ENCODE data around the gene PTPRG. TPM values are rescaled to one million over a fixed set of nuclear protein-coding genes. Genes with fewer than 3 reads are reported as not detected.

Gene PTPRG
- total RNA-seq, 1 experiment from 2014 or later = 0.74 TPM

DNA sequence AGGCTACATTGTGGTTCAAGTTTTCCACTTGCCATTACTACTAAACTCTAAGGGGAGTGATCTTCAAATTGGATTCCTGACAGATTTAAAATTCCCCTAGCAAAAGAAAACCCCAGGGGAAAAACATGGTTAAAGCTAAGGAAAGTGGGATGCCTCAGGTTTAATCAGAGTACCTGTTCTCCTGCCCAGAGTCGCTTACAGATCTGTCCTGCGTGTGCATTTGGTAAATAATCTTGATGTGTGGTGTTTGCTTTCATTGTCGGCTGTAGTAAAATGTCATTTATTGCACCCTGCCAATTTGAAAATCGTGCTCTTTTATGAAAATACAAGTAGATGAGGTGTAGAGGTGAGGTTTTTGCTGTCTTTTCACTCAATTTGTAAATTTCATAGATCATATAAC is 323.4 kb downstream of the PTPRG start:
- H3K27me3 ChIP-seq (ENCODE audit: control insufficient read depth, insufficient read depth, low read length) = no peaks in the 10 kb centered on the region
- TF ChIP-seq, protein P1, sequence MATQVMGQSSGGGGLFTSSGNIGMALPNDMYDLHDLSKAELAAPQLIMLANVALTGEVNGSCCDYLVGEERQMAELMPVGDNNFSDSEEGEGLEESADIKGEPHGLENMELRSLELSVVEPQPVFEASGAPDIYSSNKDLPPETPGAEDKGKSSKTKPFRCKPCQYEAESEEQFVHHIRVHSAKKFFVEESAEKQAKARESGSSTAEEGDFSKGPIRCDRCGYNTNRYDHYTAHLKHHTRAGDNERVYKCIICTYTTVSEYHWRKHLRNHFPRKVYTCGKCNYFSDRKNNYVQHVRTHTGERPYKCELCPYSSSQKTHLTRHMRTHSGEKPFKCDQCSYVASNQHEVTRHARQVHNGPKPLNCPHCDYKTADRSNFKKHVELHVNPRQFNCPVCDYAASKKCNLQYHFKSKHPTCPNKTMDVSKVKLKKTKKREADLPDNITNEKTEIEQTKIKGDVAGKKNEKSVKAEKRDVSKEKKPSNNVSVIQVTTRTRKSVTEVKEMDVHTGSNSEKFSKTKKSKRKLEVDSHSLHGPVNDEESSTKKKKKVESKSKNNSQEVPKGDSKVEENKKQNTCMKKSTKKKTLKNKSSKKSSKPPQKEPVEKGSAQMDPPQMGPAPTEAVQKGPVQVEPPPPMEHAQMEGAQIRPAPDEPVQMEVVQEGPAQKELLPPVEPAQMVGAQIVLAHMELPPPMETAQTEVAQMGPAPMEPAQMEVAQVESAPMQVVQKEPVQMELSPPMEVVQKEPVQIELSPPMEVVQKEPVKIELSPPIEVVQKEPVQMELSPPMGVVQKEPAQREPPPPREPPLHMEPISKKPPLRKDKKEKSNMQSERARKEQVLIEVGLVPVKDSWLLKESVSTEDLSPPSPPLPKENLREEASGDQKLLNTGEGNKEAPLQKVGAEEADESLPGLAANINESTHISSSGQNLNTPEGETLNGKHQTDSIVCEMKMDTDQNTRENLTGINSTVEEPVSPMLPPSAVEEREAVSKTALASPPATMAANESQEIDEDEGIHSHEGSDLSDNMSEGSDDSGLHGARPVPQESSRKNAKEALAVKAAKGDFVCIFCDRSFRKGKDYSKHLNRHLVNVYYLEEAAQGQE (IDR thresholded peaks at IDR 0.05; ENCODE audit: insufficient read depth in 1 of 2, low read depth in 2 of 2, low read length in 1 of 2) = no peak
- TF ChIP-seq SIN3A (IDR thresholded peaks at IDR 0.05; ENCODE audit: borderline replicate concordance, insufficient read depth, low read depth, low read length) (no peak), POLR2AphosphoS5 (IDR thresholded peaks at IDR 0.05; ENCODE audit: low read depth, low read length) (no peak), TCF7L2 (IDR thresholded peaks at IDR 0.05; ENCODE audit: low read depth, low read length) (no peak)
- TF ChIP-seq, protein P2, sequence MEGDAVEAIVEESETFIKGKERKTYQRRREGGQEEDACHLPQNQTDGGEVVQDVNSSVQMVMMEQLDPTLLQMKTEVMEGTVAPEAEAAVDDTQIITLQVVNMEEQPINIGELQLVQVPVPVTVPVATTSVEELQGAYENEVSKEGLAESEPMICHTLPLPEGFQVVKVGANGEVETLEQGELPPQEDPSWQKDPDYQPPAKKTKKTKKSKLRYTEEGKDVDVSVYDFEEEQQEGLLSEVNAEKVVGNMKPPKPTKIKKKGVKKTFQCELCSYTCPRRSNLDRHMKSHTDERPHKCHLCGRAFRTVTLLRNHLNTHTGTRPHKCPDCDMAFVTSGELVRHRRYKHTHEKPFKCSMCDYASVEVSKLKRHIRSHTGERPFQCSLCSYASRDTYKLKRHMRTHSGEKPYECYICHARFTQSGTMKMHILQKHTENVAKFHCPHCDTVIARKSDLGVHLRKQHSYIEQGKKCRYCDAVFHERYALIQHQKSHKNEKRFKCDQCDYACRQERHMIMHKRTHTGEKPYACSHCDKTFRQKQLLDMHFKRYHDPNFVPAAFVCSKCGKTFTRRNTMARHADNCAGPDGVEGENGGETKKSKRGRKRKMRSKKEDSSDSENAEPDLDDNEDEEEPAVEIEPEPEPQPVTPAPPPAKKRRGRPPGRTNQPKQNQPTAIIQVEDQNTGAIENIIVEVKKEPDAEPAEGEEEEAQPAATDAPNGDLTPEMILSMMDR (IDR thresholded peaks at IDR 0.05) = no peak
- no peaks in the 10 kb centered on the region for H3K36me3 ChIP-seq (ENCODE audit: control insufficient read depth, insufficient read depth, low read length)
- CTCF ChIA-PET = no interaction called here
- POLR2A ChIA-PET = no interaction called here
- H3K4me1 ChIP-seq (ENCODE audit: control insufficient read depth, insufficient read depth, low read length) = no peaks in the 10 kb centered on the region
- in situ Hi-C loops (cut with HindIII; ENCODE audit: low pct_unique_long_range_greater_than_20kb, low sequenced_read_pairs) = no loop called here
- H3K4me3 ChIP-seq (ENCODE audit: low read depth in 2 of 2, low read length in 2 of 2) = no peak overlapping the region
- intact Hi-C loops (cut with micrococcal nuclease; ENCODE audit: unreplicated experiment) = no loop called here
- no peak overlapping the region for H3K27ac ChIP-seq (ENCODE audit: low read length)
- no peaks in the 10 kb centered on the region for H3K9me3 ChIP-seq (ENCODE audit: control insufficient read depth, insufficient read depth, low read depth, low read length)
- no peak for ATAC-seq
- no peak for DNase-seq (ENCODE audit: low read depth, low spot score)
- BruUV-seq (replicated peaks) = no TSS peak

DNA sequence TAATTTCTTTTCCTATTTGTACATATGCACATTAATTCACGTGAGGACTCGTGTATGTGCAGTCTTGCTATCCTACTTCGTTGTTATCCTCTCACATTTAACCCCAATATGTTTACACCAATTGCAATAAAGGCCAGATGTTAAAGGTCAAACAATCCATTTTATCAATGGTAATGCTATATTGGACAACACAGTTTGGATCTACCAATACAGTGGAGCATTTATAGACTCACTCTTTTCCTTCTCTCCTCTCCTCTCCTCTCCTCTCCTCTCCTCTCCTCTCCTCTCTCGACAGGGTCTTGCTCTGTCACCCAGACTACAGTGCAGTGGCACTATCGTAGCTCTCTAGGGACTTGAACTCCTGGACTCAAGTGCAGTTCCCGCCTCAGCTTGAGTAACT is 324.0 kb downstream of the PTPRG start:
- no peak for DNase-seq (ENCODE audit: low read depth, low spot score)
- ATAC-seq = no peak
- Histone ChIP-seq H3K4me1 (ENCODE audit: control insufficient read depth, insufficient read depth, low read length) (no peaks in the 10 kb centered on the region), H3K27ac (ENCODE audit: low read length) (no peak overlapping the region), H3K36me3 (ENCODE audit: control insufficient read depth, insufficient read depth, low read length) (no peaks in the 10 kb centered on the region), H3K27me3 (ENCODE audit: control insufficient read depth, insufficient read depth, low read length) (no peaks in the 10 kb centered on the region), H3K9me3 (ENCODE audit: control insufficient read depth, insufficient read depth, low read depth, low read length) (no peaks in the 10 kb centered on the region), H3K4me3 (ENCODE audit: low read depth in 2 of 2, low read length in 2 of 2) (no peak overlapping the region)
- ChIA-PET POLR2A (no interaction called here), CTCF (no interaction called here)
- in situ Hi-C loops (cut with HindIII; ENCODE audit: low pct_unique_long_range_greater_than_20kb, low sequenced_read_pairs) (no loop called here), intact Hi-C loops (cut with micrococcal nuclease; ENCODE audit: unreplicated experiment) (no loop called here)
- no TSS peak for BruUV-seq (replicated peaks)
- TF ChIP-seq TCF7L2 (IDR thresholded peaks at IDR 0.05; ENCODE audit: low read depth, low read length) = no peak
- TF ChIP-seq SIN3A (IDR thresholded peaks at IDR 0.05; ENCODE audit: borderline replicate concordance, insufficient read depth, low read depth, low read length) = no peak
- TF ChIP-seq POLR2AphosphoS5 (IDR thresholded peaks at IDR 0.05; ENCODE audit: low read depth, low read length) = no peak
- TF ChIP-seq, protein P2 (IDR thresholded peaks at IDR 0.05) = no peak
- TF ChIP-seq, protein P1 (IDR thresholded peaks at IDR 0.05; ENCODE audit: insufficient read depth in 1 of 2, low read depth in 2 of 2, low read length in 1 of 2) = no peak

All from Panc1 (cell line).